K562 (cell line): Measurements from ENCODE around the gene IZUMO4. TPM values are rescaled to one million over a fixed set of nuclear protein-coding genes. Genes with fewer than 3 reads are reported as not detected.

ENCODE experiments used
- ARHGAP35 ChIP-seq: fragments of 450-650 bp; IDR thresholded peaks from 2 replicates; pipeline ENCODE4 v1.6.1; 2018; ENCODE audit not compliant: partially characterized antibody
- FOXJ3 ChIP-seq: sonication (generic); formaldehyde crosslinking; IDR thresholded peaks from 2 replicates; pipeline ENCODE4 v1.4.0; 2020; ENCODE audit warnings: mild to moderate bottlenecking, missing genetic modification reagents
- IRF9 ChIP-seq: fragments of 450-650 bp; IDR thresholded peaks from 2 replicates; pipeline ENCODE4 v1.6.1; 2016; ENCODE audit warnings: missing biosample characterization, missing genetic modification characterization
- MAFF ChIP-seq: IDR thresholded peaks from 2 replicates; pipeline ENCODE4 v1.6.1; 2012; ENCODE audit warnings: low read length, improper control_type of control experiment
- MIER1 ChIP-seq: fragments of 450-650 bp; IDR thresholded peaks from 2 replicates; pipeline ENCODE4 v1.6.1; 2016; ENCODE audit warnings: antibody characterized with exemption, mild to moderate bottlenecking, low read depth
- RB1 ChIP-seq: fragments of 450-650 bp; IDR thresholded peaks from 2 replicates; pipeline ENCODE4 v1.6.1; 2017; ENCODE audit warnings: low read depth, mild to moderate bottlenecking
- RBFOX2 ChIP-seq: fragments of 200-400 bp; formaldehyde crosslinking; IDR thresholded peaks from 2 replicates; pipeline ENCODE4 v1.6.1; 2017; ENCODE audit warnings: low read depth, mild to moderate bottlenecking, low read length, moderate library complexity
- RNF2 ChIP-seq: sonication (generic); IDR thresholded peaks from 2 replicates; pipeline ENCODE4 v1.6.1; 2016
- ZBTB1 ChIP-seq: sonication (generic); formaldehyde crosslinking; IDR thresholded peaks from 2 replicates; pipeline ENCODE4 v1.8.1; 2023; ENCODE audit warnings: missing genetic modification reagents, low read depth, mild to moderate bottlenecking, borderline replicate concordance
- ZBTB8A ChIP-seq: fragments of 450-650 bp; IDR thresholded peaks from 2 replicates; pipeline ENCODE4 v1.6.1; 2018; ENCODE audit warnings: mild to moderate bottlenecking, moderate library complexity; ENCODE audit not compliant: partially characterized antibody
- ZNF444 ChIP-seq: fragments of 250-450 bp; sonication (Bioruptor Pico); IDR thresholded peaks from 2 replicates; pipeline ENCODE4 v1.4.0; 2020; ENCODE audit warnings: mild to moderate bottlenecking, moderate library complexity
- ZNF511 ChIP-seq: sonication (generic); formaldehyde crosslinking; IDR thresholded peaks from 2 replicates; pipeline ENCODE4 v1.8.0; 2022; ENCODE audit warnings: mild to moderate bottlenecking, missing genetic modification reagents
- ZNF75A ChIP-seq: fragments of 450-650 bp; formaldehyde crosslinking; IDR thresholded peaks from 2 replicates; pipeline ENCODE4 v1.4.0; 2020; ENCODE audit warnings: mild to moderate bottlenecking
- ZNF766 ChIP-seq: fragments of 200-800 bp; sonication (Bioruptor generic); conservative IDR thresholded peaks from 2 replicates; pipeline ENCODE4 v1.6.1; 2016; ENCODE audit warnings: missing genetic modification characterization, missing compliant biosample characterization
- polyA plus RNA-seq, 8 experiments: library from polyadenylated mRNA; depleted of rRNA in 4 of 8; stranded (reverse) in 5 of 8; unstranded in 3 of 8; fragments of >200 nt; fragmentation: Nextera tagmentation in 2 of 8; fragmentation: Illumina TruSeq in 1 of 8; extraction: Ambion mirVana in 2 of 8; extraction: Trizol in 1 of 8; gene quantifications; 2 replicates each; pipeline versions ENCODE4 v1.2.1 to v1.2.3, GENCODE V29; 2011 to 2014; ENCODE audit warnings: inconsistent platforms in 1 of 8, missing spikeins in 1 of 8
- total RNA-seq, 7 experiments: library from RNA; depleted of rRNA in 6 of 7; stranded (reverse); fragments of >200 nt in 6 of 7; fragmentation: Illumina TruSeq in 2 of 7; extraction: Trizol in 2 of 7; gene quantifications; 2 replicates each; pipeline versions ENCODE4 v1.2.1 to v1.2.3, GENCODE V29; 2011 to 2021; ENCODE audit warnings: low replicate concordance in 1 of 7
- TF ChIP-seq, protein P1 (sequence below): fragments of 450-650 bp; conservative IDR thresholded peaks from 2 replicates; pipeline ENCODE4 v1.6.1; 2016; ENCODE audit warnings: missing genetic modification characterization, low read depth, mild to moderate bottlenecking, control low read depth, missing compliant biosample characterization
- TF ChIP-seq, protein P2 (sequence below): fragments of 250-450 bp; sonication (Bioruptor Pico); IDR thresholded peaks from 2 replicates; pipeline ENCODE4 v1.5.1; 2021; ENCODE audit warnings: mild to moderate bottlenecking
- TF ChIP-seq, protein P3 (sequence below), 3 experiments: fragments of 200-800 bp in 1 of 3; fragments of 250-450 bp in 1 of 3; fragments of 450-650 bp in 1 of 3; sonication (Bioruptor Pico) in 1 of 3; sonication (Bioruptor generic) in 1 of 3; formaldehyde crosslinking in 1 of 3; IDR thresholded peaks; 2 replicates each; pipeline versions ENCODE4 v1.6.1 to v1.8.0; 2016 to 2022; ENCODE audit warnings: mild to moderate bottlenecking in 2 of 3, missing genetic modification characterization in 2 of 3, missing compliant biosample characterization in 1 of 3, moderate library complexity in 1 of 3
- TF ChIP-seq, protein P4 (sequence below): sonication (generic); formaldehyde crosslinking; IDR thresholded peaks from 2 replicates; pipeline ENCODE4 v1.8.1; 2023; ENCODE audit warnings: mild to moderate bottlenecking, missing genetic modification reagents

IZUMO4 gene
- total and polyA plus RNA-seq, 9 of the 15 experiments (the other 6 are each of a cell fraction or from before 2014, with no cell fraction given) = 0.07 to 3.9 (median 1.2) TPM

DNA sequence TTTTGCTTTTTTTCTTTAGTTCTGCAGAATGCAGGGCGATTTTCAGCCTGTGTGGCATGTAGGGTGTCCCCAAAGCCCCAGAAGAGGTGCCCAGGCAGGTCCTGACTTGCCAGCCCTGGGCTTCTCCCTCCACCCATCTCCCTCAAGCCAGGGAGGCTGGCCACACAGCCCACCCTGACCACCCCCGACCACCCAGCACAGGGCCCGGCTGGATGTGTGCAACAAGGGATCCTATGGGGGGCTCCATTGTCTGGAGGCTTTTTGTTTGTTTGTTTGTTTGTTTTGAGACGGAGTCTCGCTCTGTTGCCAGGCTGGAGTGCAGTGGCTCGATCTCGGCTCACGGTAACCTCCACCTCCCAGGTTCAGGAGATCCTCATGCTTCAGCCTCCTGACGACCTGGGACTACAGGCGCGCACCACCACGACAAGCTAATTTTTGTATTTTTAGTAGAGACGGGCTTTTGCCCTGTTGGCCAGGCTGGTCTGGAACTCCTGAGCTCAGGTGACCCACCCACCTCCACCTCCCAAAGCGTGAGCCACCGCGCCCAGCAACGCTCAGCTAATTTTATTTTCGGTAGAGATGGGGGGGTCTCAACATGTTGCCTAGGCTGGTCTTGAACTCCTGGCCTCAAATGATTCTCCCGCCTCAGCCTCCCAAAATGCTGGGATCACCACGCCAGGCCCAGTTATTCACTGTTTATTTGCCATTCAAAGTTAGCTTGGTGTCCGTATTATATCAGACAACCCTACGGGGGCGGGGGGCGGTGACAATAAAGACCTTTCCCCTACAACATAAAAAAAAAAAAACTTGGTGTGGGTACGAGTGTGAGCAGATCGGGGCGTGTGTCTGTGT, 37.9 kb upstream of the IZUMO4 start (continued):
- TF ChIP-seq, protein P1, sequence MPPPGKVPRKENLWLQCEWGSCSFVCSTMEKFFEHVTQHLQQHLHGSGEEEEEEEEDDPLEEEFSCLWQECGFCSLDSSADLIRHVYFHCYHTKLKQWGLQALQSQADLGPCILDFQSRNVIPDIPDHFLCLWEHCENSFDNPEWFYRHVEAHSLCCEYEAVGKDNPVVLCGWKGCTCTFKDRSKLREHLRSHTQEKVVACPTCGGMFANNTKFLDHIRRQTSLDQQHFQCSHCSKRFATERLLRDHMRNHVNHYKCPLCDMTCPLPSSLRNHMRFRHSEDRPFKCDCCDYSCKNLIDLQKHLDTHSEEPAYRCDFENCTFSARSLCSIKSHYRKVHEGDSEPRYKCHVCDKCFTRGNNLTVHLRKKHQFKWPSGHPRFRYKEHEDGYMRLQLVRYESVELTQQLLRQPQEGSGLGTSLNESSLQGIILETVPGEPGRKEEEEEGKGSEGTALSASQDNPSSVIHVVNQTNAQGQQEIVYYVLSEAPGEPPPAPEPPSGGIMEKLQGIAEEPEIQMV = peak; percentile 63; the same call in 1 of the 2 replicates
- TF ChIP-seq RNF2 (no peak), RB1 (no peak), ZNF766 (CRISPR knock-in tag) (no peak), ZNF444 (CRISPR knock-in tag) (no peak), RBFOX2 (no peak), ZBTB1 (no peak), ZNF75A (CRISPR knock-in tag) (no peak), ARHGAP35 (no peak), MAFF (no peak), FOXJ3 (CRISPR knock-in tag) (no peak), ZNF511 (no peak), ZBTB8A (no peak), IRF9 (no peak), MIER1 (no peak)
- TF ChIP-seq, protein P2, sequence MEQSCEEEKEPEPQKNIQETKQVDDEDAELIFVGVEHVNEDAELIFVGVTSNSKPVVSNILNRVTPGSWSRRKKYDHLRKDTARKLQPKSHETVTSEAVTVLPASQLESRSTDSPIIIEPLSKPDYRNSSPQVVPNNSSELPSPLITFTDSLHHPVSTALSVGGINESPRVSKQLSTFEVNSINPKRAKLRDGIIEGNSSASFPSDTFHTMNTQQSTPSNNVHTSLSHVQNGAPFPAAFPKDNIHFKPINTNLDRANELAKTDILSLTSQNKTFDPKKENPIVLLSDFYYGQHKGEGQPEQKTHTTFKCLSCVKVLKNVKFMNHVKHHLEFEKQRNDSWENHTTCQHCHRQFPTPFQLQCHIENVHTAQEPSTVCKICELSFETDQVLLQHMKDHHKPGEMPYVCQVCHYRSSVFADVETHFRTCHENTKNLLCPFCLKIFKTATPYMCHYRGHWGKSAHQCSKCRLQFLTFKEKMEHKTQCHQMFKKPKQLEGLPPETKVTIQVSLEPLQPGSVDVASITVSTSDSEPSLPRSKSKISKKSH (CRISPR knock-in tag) = no peak
- TF ChIP-seq, protein P3, sequence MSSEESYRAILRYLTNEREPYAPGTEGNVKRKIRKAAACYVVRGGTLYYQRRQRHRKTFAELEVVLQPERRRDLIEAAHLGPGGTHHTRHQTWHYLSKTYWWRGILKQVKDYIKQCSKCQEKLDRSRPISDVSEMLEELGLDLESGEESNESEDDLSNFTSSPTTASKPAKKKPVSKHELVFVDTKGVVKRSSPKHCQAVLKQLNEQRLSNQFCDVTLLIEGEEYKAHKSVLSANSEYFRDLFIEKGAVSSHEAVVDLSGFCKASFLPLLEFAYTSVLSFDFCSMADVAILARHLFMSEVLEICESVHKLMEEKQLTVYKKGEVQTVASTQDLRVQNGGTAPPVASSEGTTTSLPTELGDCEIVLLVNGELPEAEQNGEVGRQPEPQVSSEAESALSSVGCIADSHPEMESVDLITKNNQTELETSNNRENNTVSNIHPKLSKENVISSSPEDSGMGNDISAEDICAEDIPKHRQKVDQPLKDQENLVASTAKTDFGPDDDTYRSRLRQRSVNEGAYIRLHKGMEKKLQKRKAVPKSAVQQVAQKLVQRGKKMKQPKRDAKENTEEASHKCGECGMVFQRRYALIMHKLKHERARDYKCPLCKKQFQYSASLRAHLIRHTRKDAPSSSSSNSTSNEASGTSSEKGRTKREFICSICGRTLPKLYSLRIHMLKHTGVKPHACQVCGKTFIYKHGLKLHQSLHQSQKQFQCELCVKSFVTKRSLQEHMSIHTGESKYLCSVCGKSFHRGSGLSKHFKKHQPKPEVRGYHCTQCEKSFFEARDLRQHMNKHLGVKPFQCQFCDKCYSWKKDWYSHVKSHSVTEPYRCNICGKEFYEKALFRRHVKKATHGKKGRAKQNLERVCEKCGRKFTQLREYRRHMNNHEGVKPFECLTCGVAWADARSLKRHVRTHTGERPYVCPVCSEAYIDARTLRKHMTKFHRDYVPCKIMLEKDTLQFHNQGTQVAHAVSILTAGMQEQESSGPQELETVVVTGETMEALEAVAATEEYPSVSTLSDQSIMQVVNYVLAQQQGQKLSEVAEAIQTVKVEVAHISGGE (CRISPR knock-in tag; IDR thresholded peaks at IDR 0.05) = 0 out of 6 replicates have a peak, but pooled peaks of 1 of the 3 experiments have one; percentile 34
- TF ChIP-seq, protein P4, sequence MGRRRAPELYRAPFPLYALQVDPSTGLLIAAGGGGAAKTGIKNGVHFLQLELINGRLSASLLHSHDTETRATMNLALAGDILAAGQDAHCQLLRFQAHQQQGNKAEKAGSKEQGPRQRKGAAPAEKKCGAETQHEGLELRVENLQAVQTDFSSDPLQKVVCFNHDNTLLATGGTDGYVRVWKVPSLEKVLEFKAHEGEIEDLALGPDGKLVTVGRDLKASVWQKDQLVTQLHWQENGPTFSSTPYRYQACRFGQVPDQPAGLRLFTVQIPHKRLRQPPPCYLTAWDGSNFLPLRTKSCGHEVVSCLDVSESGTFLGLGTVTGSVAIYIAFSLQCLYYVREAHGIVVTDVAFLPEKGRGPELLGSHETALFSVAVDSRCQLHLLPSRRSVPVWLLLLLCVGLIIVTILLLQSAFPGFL = no peak
